C4-2B (cell line): ENCODE data around the gene DOCK10.

Experiments
- H3K27ac ChIP-seq: fragments of 450-650 bp; 2 replicates; pipeline ENCODE4 v1.5.1; 2017
- CTCF ChIP-seq: fragments of 450-650 bp; conservative IDR thresholded peaks from 2 replicates; pipeline ENCODE4 v1.5.1; 2017; ENCODE audit warnings: mild to moderate bottlenecking
- ZFX ChIP-seq: fragments of 450-650 bp; IDR thresholded peaks from 2 replicates; pipeline ENCODE4 v1.6.1; 2017

The DOCK10 gene

GRCh38 chr2:224956706-224957105 lies 85.6 kb downstream of the DOCK10 start:
- H3K27ac ChIP-seq, result no peak overlapping the region
- TF ChIP-seq CTCF (no peak), ZFX (no peak)

GRCh38 chr2:224954980-224955379 lies 87.3 kb downstream of the DOCK10 start:
- TF ChIP-seq CTCF, result no peak
- no peak for TF ChIP-seq ZFX
- no peak overlapping the region for H3K27ac ChIP-seq

- TF ChIP-seq ZFX (no peak), CTCF (no peak)
- no peak overlapping the region for H3K27ac ChIP-seq
Measured at GRCh38 chr2:224952936-224953657, 89.2 kb downstream of the DOCK10 start.

GRCh38 chr2:224951723-224952481 lies 90.4 kb downstream of the DOCK10 start:
- TF ChIP-seq ZFX (no peak), CTCF (no peak)
- H3K27ac ChIP-seq, result no peak overlapping the region

- TF ChIP-seq ZFX (no peak), CTCF (no peak)
- no peak overlapping the region for H3K27ac ChIP-seq
Measured at GRCh38 chr2:224948859-224949258, 93.4 kb downstream of the DOCK10 start.

- TF ChIP-seq CTCF, result no peak
- TF ChIP-seq ZFX, result no peak
- H3K27ac ChIP-seq, result no peak overlapping the region
Measured at GRCh38 chr2:224948005-224948404, 94.3 kb downstream of the DOCK10 start.

- no peak for TF ChIP-seq ZFX
- no peak for TF ChIP-seq CTCF
- no peak overlapping the region for H3K27ac ChIP-seq
Measured at GRCh38 chr2:224947566-224947965, 94.7 kb downstream of the DOCK10 start.
